OCI-LY1 (cell line): Measurements from ENCODE around the gene TENM4.
"Not testable (repeated sequence)": the region's sequence is repeated elsewhere in the genome, so short reads cannot be mapped to it uniquely, and the experiment has no call there.

Experiments
- H2AFZ ChIP-seq: fragments of 200-600 bp; sonication (generic), shearing (Covaris generic); 2 replicates; pipeline ENCODE4 v1.6.0; 2014; ENCODE audit warnings: antibody characterized with exemption, mild to moderate bottlenecking, low read length
- H3F3A ChIP-seq: fragments of 200-600 bp; sonication (generic), shearing (Covaris generic); 2 replicates; pipeline ENCODE4 v1.6.0; 2014; ENCODE audit warnings: mild to moderate bottlenecking, antibody characterized with exemption, low read length, moderate library complexity; ENCODE audit not compliant: insufficient read depth
- H3K27ac ChIP-seq: fragments of 200-600 bp; sonication (generic); 2 replicates; pipeline ENCODE4 v1.5.1; 2014; ENCODE audit warnings: low read length, mixed run types, mild to moderate bottlenecking, low read depth; ENCODE audit not compliant: poor library complexity, severe bottlenecking
- H3K27me3 ChIP-seq: fragments of 200-600 bp; sonication (generic); 2 replicates; pipeline ENCODE4 v1.6.0; 2014; ENCODE audit warnings: antibody characterized with exemption, mild to moderate bottlenecking, low read length, moderate library complexity; ENCODE audit not compliant: insufficient read depth
- H3K36me3 ChIP-seq: fragments of 200-600 bp; sonication (generic); 2 replicates; pipeline ENCODE4 v1.6.1; 2014; ENCODE audit warnings: mild to moderate bottlenecking, antibody characterized with exemption, low read length, moderate library complexity, mixed read lengths; ENCODE audit not compliant: insufficient read depth
- H3K4me1 ChIP-seq: fragments of 200-600 bp; sonication (generic); 2 replicates; pipeline ENCODE4 v1.5.1; 2014; ENCODE audit warnings: mild to moderate bottlenecking, low read length, moderate library complexity; ENCODE audit not compliant: insufficient read depth, severe bottlenecking
- H3K4me2 ChIP-seq: fragments of 200-600 bp; sonication (generic), shearing (Covaris generic); 2 replicates; pipeline ENCODE4 v1.6.1; 2014; ENCODE audit warnings: low read length
- H3K4me3 ChIP-seq: fragments of 200-600 bp; sonication (generic); 2 replicates; pipeline ENCODE4 v1.5.1; 2014; ENCODE audit warnings: low read length, low read depth, mild to moderate bottlenecking, mixed read lengths; ENCODE audit not compliant: poor library complexity, severe bottlenecking
- H3K79me2 ChIP-seq: fragments of 200-600 bp; shearing (Covaris generic); 2 replicates; pipeline ENCODE4 v1.6.1; 2016; ENCODE audit warnings: mixed run types, low read length, mixed read lengths; ENCODE audit not compliant: insufficient read depth
- H3K9ac ChIP-seq: fragments of 200-600 bp; sonication (generic), shearing (Covaris generic); 2 replicates; pipeline ENCODE4 v1.6.1; 2014; ENCODE audit warnings: mild to moderate bottlenecking, low read length, mixed read lengths
- H3K9me2 ChIP-seq: fragments of 200-600 bp; sonication (generic), shearing (Covaris generic); 2 replicates; pipeline ENCODE4 v1.6.1; 2014; ENCODE audit warnings: low read depth, mild to moderate bottlenecking, low read length, mixed read lengths
- H3K9me3 ChIP-seq: fragments of 200-600 bp; shearing (Covaris generic); 2 replicates; pipeline ENCODE4 v1.6.1; 2014; ENCODE audit warnings: low read length, mixed read lengths
- H4K20me1 ChIP-seq: fragments of 200-600 bp; sonication (generic), shearing (Covaris generic); 2 replicates; pipeline ENCODE4 v1.6.0; 2016; ENCODE audit warnings: mild to moderate bottlenecking, low read length; ENCODE audit not compliant: insufficient read depth
- EZH2 ChIP-seq: fragments of 200-600 bp; sonication (generic), shearing (Covaris generic); IDR thresholded peaks from 2 replicates; pipeline ENCODE4 v1.8.0; 2017; ENCODE audit warnings: borderline replicate concordance, mixed run types, mild to moderate bottlenecking, antibody characterized with exemption, low read length, moderate library complexity, mixed read lengths
- TF ChIP-seq, protein P1 (sequence below): fragments of 200-600 bp; sonication (generic), shearing (Covaris generic); IDR thresholded peaks from 2 replicates; pipeline ENCODE4 v1.5.1; 2017; ENCODE audit warnings: mild to moderate bottlenecking, antibody characterized with exemption, low read length, moderate library complexity, mixed read lengths

Gene TENM4

DNA sequence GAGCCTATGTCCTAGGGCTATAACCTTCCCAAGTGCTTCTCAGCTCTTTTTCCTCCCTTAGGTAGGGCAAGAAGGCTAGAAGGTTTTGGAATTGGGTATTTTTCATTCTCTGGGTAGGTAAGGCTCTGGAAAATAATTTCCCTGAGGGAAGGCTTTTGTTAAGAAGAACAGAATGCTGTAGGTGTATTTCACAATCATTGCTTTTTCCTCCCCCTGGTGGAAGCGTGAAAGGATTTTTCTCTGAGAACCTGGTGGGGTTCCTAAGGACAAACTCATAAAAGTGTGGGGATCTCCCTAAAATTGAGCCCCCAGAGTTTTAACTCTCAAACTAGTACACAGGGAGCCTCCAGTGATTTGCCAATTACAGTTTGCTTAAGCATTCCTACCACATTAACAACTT, 825.1 kb downstream of the TENM4 start:
- Histone ChIP-seq H3K4me1 (no peaks in the 10 kb centered on the region), H3K4me3 (no peak overlapping the region), H3K9ac (no peak overlapping the region), H3K79me2 (no peaks in the 10 kb centered on the region), H3K36me3 (no peaks in the 10 kb centered on the region), H3K27ac (no peak overlapping the region), H2AFZ (no peak overlapping the region), H4K20me1 (no peaks in the 10 kb centered on the region), H3K9me3 (no peaks in the 10 kb centered on the region), H3F3A (no peaks in the 10 kb centered on the region), H3K27me3 (no peaks in the 10 kb centered on the region), H3K4me2 (no peak overlapping the region), H3K9me2 (no peaks in the 10 kb centered on the region)
- TF ChIP-seq, protein P1, sequence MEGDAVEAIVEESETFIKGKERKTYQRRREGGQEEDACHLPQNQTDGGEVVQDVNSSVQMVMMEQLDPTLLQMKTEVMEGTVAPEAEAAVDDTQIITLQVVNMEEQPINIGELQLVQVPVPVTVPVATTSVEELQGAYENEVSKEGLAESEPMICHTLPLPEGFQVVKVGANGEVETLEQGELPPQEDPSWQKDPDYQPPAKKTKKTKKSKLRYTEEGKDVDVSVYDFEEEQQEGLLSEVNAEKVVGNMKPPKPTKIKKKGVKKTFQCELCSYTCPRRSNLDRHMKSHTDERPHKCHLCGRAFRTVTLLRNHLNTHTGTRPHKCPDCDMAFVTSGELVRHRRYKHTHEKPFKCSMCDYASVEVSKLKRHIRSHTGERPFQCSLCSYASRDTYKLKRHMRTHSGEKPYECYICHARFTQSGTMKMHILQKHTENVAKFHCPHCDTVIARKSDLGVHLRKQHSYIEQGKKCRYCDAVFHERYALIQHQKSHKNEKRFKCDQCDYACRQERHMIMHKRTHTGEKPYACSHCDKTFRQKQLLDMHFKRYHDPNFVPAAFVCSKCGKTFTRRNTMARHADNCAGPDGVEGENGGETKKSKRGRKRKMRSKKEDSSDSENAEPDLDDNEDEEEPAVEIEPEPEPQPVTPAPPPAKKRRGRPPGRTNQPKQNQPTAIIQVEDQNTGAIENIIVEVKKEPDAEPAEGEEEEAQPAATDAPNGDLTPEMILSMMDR = no peak
- TF ChIP-seq EZH2 = no peak

DNA sequence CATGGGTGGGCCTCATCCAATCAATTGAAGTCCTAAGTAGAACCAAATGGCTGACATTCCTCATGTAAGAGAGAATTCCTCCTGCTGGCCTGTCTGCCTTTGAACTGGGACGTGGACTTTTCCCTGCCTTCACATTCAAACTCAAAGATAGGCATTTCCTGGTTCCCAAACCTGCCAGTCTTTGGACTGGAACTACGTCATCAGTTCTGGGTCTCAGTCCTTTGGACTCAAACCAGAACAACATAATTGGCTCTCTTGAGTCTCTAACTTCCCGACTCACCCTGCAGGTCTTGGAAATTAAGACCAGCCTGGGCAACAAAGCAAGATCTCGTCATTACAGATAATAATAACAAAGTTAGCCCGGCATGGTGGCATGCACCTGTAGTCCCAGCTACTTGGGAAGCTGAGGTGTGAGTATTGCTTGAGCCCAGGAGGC, 827.4 kb downstream of the TENM4 start:
- Histone ChIP-seq H3K4me1 (no peaks in the 10 kb centered on the region), H3K27ac (no peak overlapping the region), H3K9ac (no peak overlapping the region), H3F3A (no peaks in the 10 kb centered on the region), H3K79me2 (no peaks in the 10 kb centered on the region), H3K27me3 (no peaks in the 10 kb centered on the region), H2AFZ (no peak overlapping the region), H3K4me3 (no peak overlapping the region), H3K4me2 (no peak overlapping the region), H3K9me3 (no peaks in the 10 kb centered on the region), H3K9me2 (no peaks in the 10 kb centered on the region), H4K20me1 (no peaks in the 10 kb centered on the region), H3K36me3 (no peaks in the 10 kb centered on the region)
- TF ChIP-seq, protein P1 = no peak
- TF ChIP-seq EZH2 = no peak

DNA sequence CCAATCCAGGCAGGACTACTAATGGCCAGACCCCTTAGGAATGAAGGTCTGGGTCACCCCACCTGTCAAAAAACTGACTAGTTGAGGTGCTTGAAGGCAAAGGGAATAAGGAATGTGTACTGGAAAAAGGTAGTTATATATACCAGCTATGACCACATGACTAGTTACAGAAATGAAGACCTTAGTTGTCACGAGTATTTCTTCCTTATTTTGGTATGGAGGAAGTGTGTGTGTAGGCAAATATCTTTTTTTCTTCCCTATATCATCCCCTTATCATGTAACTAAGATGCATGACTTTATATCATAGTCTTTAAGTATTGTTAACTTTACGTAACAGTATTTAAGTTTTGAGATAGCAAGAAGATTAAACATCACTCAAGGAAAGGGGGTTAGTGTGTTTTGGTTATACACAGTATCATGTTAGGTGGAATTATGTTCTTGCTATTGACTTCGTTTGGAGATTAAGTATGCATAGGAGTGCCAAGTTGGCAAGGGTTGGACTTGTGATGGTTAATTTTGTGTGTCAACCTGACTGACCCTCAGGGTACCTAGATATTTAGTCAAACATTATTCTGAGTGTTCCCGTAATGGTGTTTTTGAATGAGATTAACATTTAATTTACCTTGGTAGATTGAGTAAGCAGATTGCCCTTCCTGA, 828.0 kb downstream of the TENM4 start:
- Histone ChIP-seq H3K36me3 (no peaks in the 10 kb centered on the region), H3K9me2 (no peaks in the 10 kb centered on the region), H2AFZ (no peak overlapping the region), H3K27me3 (no peaks in the 10 kb centered on the region), H4K20me1 (no peaks in the 10 kb centered on the region), H3K9ac (no peak overlapping the region), H3K79me2 (no peaks in the 10 kb centered on the region), H3F3A (no peaks in the 10 kb centered on the region), H3K27ac (no peak overlapping the region), H3K4me1 (no peaks in the 10 kb centered on the region), H3K9me3 (no peaks in the 10 kb centered on the region), H3K4me3 (no peak overlapping the region), H3K4me2 (no peak overlapping the region)
- TF ChIP-seq EZH2 = no peak
- TF ChIP-seq, protein P1 = no peak

DNA sequence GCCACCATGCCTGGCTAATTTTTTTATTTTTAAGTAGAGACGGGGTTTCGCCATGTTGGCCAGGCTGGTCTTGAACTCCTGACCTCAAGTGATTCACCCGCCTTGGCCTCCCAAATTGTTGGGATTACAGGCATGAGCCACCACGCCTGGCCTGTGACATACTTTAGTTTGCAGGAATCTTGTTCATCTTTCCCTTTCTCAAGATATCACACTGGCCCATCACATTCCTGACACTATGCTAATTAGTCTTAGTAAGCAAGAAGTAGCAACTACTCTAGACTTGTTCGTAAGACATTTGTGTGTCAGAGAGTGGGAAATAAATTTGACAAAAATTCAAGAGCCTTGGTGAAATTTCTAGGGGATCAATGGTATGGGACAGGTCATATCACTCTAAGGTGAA, 831.5 kb downstream of the TENM4 start:
- not testable (repeated sequence) for H3K4me2 ChIP-seq, H3K36me3 ChIP-seq, H3K9ac ChIP-seq, H2AFZ ChIP-seq, H3K9me2 ChIP-seq, H3K9me3 ChIP-seq, H4K20me1 ChIP-seq, H3K27me3 ChIP-seq, H3F3A ChIP-seq, H3K4me1 ChIP-seq, H3K4me3 ChIP-seq, H3K79me2 ChIP-seq, H3K27ac ChIP-seq
